Gastroesophageal sphincter (tissue), 3 donors: ENCODE data around the gene GRIK3.

Source experiments
- CTCF ChIP-seq, 4 experiments: fragments of 200-600 bp in 2 of 4; fragments of 450-650 bp in 2 of 4; sonication (generic) in 1 of 4; IDR thresholded peaks; one replicate each; pipeline ENCODE4 v1.5.1; 2017 to 2019; ENCODE audit warnings: antibody characterized with exemption in 4 of 4, mild to moderate bottlenecking in 2 of 4, moderate library complexity in 2 of 4
- EP300 ChIP-seq: sonication (generic); formaldehyde crosslinking; IDR thresholded peaks from one replicate; pipeline ENCODE4 v1.6.1; 2017; ENCODE audit warnings: antibody characterized with exemption, mild to moderate bottlenecking
- POLR2A ChIP-seq, 2 donors: fragments of 450-650 bp; IDR thresholded peaks; one replicate each; pipeline ENCODE4 v1.6.1; 2017; ENCODE audit warnings: antibody characterized with exemption in 2 of 2, mild to moderate bottlenecking in 2 of 2, moderate library complexity in 1 of 2
- POLR2AphosphoS5 ChIP-seq: sonication (generic); formaldehyde crosslinking; IDR thresholded peaks from one replicate; pipeline ENCODE4 v1.6.1; 2017; ENCODE audit warnings: antibody characterized with exemption

GRCh38 chr1:37017720-37018119 is 16.6 kb downstream of the GRIK3 start:
- TF ChIP-seq EP300 (no peak), POLR2A (IDR thresholded peaks at IDR 0.05) (no peak), CTCF (IDR thresholded peaks at IDR 0.05) (no peak), POLR2AphosphoS5 (no peak)
